ENCODE measurements around the gene ATG5.
"Not testable (repeated sequence)": the region's sequence is repeated elsewhere in the genome, so short reads cannot be mapped to it uniquely, and the experiment has no call there.

ATG5 gene

GRCh38 chr6:106253731-106254130 lies 71.8 kb downstream of the ATG5 start:
- Histone ChIP-seq H3K4me2 (no peak overlapping the region), H3K4me1 (ENCODE audit: low read depth, poor library complexity, severe bottlenecking) (peaks cover 51% of the 10 kb centered on the region), H3K4me3 (IDR thresholded peaks at IDR 0.05; ENCODE audit: insufficient read depth, low read depth, low read length) (no peak overlapping the region), H4K20me1 (ENCODE audit: insufficient read depth) (no peaks in the 10 kb centered on the region), H3K36me3 (ENCODE audit: insufficient read depth) (no peaks in the 10 kb centered on the region), H3K27me3 (ENCODE audit: insufficient read depth, low read depth) (no peaks in the 10 kb centered on the region), H2AFZ (ENCODE audit: low read depth) (no peak overlapping the region), H3K9ac (no peak overlapping the region), H3K27ac (no peak overlapping the region), H3K79me2 (ENCODE audit: insufficient read depth, low read depth) (no peaks in the 10 kb centered on the region; the same call in 1 of the 2 replicates)
- TF ChIP-seq CTCF (conservative IDR thresholded peaks at IDR 0.05; ENCODE audit: low read depth, low read length) = no peak

DNA sequence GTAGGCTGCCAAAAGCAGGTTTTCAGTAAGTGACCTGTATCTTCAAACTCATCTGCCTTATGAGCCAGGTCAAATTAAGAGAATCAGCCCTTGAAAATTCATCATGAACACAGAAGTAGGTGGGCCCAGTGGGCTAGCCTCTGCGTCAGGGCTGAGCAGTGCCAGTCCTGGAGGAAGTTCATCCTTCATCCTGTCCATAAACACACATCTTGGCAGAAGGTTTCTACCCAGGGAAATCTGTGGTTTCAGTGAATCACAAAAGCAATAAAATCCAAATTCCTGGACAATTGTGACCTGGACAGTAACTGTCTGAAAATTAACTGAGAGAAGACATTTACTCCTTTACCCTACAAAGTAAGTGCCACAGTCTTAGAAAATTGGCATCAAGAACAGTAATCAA lies 72.4 kb downstream of the ATG5 start:
- no peak overlapping the region for H3K27ac ChIP-seq
- peaks cover 52% of the 10 kb centered on the region for H3K4me1 ChIP-seq (ENCODE audit: low read depth, poor library complexity, severe bottlenecking)
- TF ChIP-seq CTCF (conservative IDR thresholded peaks at IDR 0.05; ENCODE audit: low read depth, low read length) = no peak
- H3K4me3 ChIP-seq (IDR thresholded peaks at IDR 0.05; ENCODE audit: insufficient read depth, low read depth, low read length) = no peak overlapping the region
- no peaks in the 10 kb centered on the region for H3K36me3 ChIP-seq (ENCODE audit: insufficient read depth)
- H3K27me3 ChIP-seq (ENCODE audit: insufficient read depth, low read depth) = no peaks in the 10 kb centered on the region
- H2AFZ ChIP-seq (ENCODE audit: low read depth) = no peak overlapping the region
- H3K4me2 ChIP-seq = no peak overlapping the region
- H4K20me1 ChIP-seq (ENCODE audit: insufficient read depth) = no peaks in the 10 kb centered on the region
- no peak overlapping the region for H3K9ac ChIP-seq
- no peaks in the 10 kb centered on the region; the same call in 1 of the 2 replicates for H3K79me2 ChIP-seq (ENCODE audit: insufficient read depth, low read depth)

DNA sequence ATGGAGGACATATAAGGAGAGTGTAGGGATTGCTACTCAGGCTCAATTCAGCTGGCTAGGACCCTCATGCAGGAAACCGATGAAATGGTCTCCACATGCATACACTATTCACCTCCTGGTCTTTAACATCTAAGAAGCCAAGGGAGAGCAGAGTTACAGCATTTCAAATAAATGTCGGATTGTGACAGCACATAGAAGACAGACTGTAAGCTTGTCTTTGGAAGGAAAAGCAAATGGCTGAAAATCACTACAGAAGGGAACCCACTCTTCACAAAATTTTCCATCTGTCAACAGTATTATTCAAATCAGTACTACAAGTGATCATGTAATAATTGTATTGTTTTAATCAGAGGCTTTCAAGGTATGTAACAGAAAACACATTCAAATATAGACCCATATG lies 72.9 kb downstream of the ATG5 start:
- Histone ChIP-seq H4K20me1 (ENCODE audit: insufficient read depth) (no peaks in the 10 kb centered on the region), H3K4me3 (IDR thresholded peaks at IDR 0.05; ENCODE audit: insufficient read depth, low read depth, low read length) (no peak overlapping the region)

GRCh38 chr6:106251531-106252255 lies 73.9 kb downstream of the ATG5 start:
- not testable (repeated sequence) for H3K27ac ChIP-seq; H3K4me3 ChIP-seq (IDR thresholded peaks at IDR 0.05; ENCODE audit: insufficient read depth, low read depth, low read length); H3K79me2 ChIP-seq (ENCODE audit: insufficient read depth, low read depth); H2AFZ ChIP-seq (ENCODE audit: low read depth); H3K4me2 ChIP-seq; H3K36me3 ChIP-seq (ENCODE audit: insufficient read depth); H3K27me3 ChIP-seq (ENCODE audit: insufficient read depth, low read depth); H4K20me1 ChIP-seq (ENCODE audit: insufficient read depth); H3K9ac ChIP-seq
- H3K4me1 ChIP-seq (ENCODE audit: low read depth, poor library complexity, severe bottlenecking) = peaks cover 56% of the 10 kb centered on the region

More for the DNA sequence above, 72.9 kb downstream of the ATG5 start:
- no peak overlapping the region for H3K9ac ChIP-seq
- no peak for TF ChIP-seq CTCF (conservative IDR thresholded peaks at IDR 0.05; ENCODE audit: low read depth, low read length)
- H3K36me3 ChIP-seq (ENCODE audit: insufficient read depth) = no peaks in the 10 kb centered on the region
- no peak overlapping the region for H3K27ac ChIP-seq
- peaks cover 55% of the 10 kb centered on the region for H3K4me1 ChIP-seq (ENCODE audit: low read depth, poor library complexity, severe bottlenecking)
- H2AFZ ChIP-seq (ENCODE audit: low read depth) = no peak overlapping the region
- no peaks in the 10 kb centered on the region for H3K27me3 ChIP-seq (ENCODE audit: insufficient read depth, low read depth)
- no peak overlapping the region for H3K4me2 ChIP-seq
- H3K79me2 ChIP-seq (ENCODE audit: insufficient read depth, low read depth) = no peaks in the 10 kb centered on the region; the same call in 1 of the 2 replicates

DNA sequence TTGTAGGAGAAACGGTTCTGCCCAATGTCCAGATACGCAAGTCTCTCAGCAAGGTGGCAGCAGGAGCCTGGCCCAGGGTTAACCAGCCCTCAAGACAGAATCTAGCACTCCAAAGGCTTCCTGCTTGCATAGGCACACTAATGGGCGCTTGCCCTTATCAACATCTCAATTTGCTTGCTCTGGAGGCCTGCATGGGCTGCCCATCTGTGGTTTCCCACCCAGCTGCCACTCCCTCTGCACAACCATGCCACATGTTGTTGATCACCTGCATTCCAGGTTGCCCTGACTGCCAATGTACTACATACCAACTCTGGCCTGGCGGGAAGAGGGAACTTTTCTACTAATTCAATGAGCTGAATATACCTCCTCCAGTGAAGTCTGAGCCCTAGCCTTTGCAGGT lies 74.6 kb downstream of the ATG5 start:
- Histone ChIP-seq H3K79me2 (ENCODE audit: insufficient read depth, low read depth) (no peaks in the 10 kb centered on the region; the same call in 1 of the 2 replicates), H3K9ac (no peak overlapping the region), H3K27me3 (ENCODE audit: insufficient read depth, low read depth) (no peaks in the 10 kb centered on the region), H2AFZ (ENCODE audit: low read depth) (no peak overlapping the region), H3K27ac (no peak overlapping the region), H3K4me2 (no peak overlapping the region), H3K36me3 (ENCODE audit: insufficient read depth) (no peaks in the 10 kb centered on the region), H4K20me1 (ENCODE audit: insufficient read depth) (no peaks in the 10 kb centered on the region), H3K4me1 (ENCODE audit: low read depth, poor library complexity, severe bottlenecking) (peaks cover 64% of the 10 kb centered on the region), H3K4me3 (IDR thresholded peaks at IDR 0.05; ENCODE audit: insufficient read depth, low read depth, low read length) (no peak overlapping the region)
- TF ChIP-seq CTCF (conservative IDR thresholded peaks at IDR 0.05; ENCODE audit: low read depth, low read length) = no peak

Data from KMS-11 (cell line).